SW480 (cell line): Measurements from ENCODE around the gene ATP8B4.
A peak's percentile ranks its signal among the peaks of the same experiment; 100 is the strongest.

Source experiments
- DNase-seq: peaks from one replicate; pipeline ENCODE4 v3.0.0-alpha.2; 2016; ENCODE audit warnings: low spot score

ATP8B4 gene

DNA sequence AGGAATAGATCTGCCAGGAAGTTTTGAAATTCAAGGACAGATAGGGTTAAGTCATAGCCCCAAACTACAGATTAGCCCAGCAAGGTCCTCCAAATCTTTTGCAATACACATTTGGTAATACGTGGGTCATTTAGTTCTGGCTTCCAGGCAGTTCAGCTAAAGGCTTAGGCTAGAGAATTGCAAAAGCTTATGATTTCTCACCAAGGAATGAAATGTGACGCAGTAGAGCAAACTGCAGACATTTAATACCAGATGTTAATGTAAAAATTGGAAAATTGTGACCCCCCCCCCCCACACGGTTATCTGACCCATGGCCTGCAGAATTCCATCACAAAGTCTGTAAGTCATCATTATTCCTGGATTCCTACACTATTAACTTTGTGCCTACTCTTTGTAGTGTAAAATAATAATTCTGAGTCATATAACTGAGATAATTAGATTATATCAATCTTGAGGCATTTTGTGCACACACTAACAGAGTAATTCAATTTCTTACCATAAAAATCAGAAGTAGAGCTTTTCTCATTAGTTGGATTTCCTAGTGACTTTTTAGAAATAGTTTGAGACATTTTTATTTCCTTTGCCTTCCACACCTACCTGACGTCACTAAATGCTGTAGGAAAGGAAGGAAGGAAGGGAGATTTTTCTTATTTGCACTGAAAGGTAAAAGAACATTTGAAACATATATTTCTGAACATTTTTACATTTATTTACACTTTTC lies 263.0 kb downstream of the ATP8B4 start:
- DNase-seq, result no peak

DNA sequence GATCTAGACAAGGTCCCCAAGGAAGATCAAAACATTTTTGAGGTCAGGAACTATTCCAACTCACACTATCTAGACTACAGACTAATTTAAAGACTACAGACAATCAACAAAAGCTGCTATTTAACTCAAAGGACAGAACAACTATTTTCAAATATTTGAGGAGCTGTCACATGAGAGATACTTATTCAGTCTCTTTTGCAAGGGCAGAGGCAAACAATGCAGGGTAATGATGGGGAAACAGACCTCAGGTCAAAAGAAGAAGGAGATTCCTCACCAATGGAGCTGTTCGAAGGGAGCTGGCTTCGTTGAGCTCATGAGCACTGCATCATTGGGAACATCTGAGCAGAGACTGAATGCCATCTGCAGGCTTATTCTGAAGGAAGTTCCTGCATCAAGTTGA lies 266.3 kb downstream of the ATP8B4 start:
- no peak for DNase-seq

DNA sequence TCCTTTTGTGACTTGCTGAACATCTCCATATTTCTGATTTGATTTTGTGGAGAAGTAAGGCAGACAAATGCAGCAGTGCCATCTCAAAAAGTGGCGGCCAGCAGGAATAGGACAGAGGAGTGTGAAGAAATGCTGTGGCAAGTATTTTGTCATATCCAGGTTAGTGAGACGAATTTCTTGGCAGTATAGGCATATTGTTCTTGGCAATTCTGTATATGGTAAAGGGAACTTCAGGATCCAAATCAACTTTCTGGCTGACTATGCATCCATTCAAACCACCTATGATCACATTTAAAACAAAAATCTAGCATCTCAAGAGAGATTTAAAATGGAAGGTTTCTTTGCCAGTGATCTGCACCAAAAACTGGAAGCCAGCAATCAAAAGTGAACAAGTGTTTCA lies 270.2 kb downstream of the ATP8B4 start:
- no peak for DNase-seq

DNA sequence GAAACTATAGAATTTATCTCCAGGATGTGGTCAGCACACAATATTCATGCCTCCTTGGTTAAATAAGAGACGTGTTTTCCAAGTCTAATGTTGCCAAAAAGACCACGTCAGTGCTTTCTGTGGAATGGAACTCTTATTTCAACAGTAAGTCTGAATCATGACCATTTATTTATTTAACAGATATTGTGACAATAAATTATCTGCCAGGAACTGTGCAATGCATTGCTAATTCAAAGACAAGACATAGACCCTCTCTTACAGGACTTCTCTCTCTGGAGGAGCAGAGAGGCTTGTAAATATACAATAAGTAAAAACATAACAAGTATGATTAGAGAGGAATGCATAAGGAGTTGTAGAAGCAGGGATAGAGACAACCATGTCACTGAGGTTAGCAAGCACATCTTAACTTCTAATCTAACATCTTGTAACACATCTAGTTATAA lies 270.7 kb downstream of the ATP8B4 start:
- no peak for DNase-seq

DNA sequence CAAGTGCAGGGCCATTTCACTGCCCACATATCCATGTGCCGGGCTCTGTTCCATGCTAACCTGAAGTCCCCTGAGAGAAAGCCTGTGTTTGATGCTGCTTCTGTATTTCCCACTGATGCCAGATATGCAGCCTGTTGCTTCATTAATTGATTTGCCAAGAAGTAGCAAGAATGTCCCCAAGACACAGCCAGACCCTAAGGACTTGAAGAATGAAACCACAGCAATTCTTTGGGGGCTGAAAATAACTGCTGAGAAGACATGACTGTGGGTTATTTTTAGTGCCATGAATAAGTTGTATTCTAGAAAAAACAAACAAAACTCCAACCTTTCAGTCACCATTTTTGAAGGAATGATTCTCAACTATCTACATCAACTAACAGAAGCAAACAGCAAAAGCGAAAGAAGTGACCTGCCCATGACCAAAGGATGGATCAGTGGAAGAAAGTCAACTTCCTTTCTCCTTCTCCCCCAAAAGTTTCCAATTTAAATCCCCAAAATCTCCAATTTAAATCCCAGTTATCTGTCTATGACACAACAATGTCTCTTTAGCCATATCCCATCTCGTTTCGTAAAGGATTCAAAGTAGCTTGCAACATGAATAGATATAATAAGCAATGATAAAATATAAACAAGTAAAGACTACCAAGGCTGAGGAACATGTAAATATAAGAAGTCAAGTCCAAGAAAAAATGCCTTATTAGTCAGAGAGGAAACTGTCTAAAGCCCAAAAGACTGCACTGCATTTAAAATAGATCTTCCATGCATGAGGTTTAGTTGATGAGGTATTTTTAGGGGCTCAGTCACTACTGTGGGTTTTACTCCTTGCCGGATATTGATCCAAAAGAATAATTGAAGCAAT lies 271.4 kb downstream of the ATP8B4 start:
- DNase-seq, result no peak

DNA sequence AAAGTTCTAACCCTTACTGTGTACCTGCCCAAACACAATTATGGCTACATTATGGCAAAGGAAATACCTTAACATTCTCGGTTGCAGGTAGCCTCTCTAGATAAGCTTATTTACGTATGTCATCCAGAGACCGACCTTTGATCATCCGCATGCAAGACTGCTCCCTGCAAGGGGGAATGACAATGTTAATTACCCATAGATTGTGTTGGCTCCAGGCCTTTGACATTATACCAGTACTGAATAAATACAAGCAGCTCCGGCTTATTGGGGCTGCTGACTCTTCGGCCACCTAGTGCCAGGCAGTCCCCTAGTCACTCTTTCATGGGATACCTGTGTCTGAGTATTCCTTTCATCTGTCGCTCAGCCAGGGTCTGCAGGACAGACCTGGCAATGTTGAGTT lies 274.6 kb downstream of the ATP8B4 start:
- peak; percentile 28 for DNase-seq

DNA sequence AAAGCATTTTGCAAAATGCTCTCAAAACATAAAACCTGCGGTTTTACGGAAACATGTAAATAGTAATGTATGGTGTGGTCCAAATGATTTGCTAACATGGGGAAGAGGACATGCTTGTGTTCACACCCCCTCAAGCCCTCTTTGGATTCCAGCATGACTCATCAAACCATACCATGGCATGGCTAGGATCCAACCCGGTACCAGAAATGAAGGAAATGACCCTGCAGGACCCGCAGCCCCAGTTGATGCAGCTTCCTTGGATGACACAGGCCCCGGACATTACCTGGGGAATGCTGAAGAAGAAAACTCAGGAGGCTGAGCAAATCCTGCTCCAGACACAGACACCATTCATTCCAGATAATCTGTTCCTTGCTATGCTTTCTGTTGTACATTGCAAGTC lies 275.3 kb downstream of the ATP8B4 start:
- no peak for DNase-seq

DNA sequence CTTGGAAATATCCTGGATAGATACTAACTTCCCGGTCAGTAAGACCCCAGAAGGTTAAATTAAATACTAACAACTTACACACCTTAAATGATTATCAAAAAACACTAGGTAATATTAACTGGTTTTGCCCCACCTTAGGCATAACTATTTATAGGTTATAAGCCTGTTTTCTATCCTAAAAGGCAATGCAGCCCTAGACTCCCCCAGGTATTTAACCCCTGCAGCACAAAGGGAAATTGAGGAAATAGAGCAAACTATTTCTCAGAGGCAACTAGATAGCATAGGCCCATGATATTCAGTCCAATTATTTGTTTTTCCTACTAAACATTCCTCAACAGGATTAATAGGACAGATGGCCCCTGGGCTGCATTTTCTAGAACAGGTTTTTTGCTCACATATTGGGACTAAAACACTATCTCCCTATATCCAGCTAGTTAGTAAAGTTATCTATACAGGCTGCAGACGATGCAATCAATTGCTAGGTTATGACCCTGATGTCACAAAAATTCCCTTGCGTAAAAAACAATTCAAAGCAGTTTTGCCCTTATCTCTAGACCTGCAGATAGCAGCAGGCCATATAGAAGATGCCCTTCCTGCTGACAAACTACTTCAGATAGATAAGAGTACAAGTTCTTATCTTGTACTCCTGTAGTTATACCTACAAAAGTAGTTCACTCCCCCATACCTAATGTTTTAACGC lies 276.9 kb downstream of the ATP8B4 start:
- DNase-seq, result no peak

DNA sequence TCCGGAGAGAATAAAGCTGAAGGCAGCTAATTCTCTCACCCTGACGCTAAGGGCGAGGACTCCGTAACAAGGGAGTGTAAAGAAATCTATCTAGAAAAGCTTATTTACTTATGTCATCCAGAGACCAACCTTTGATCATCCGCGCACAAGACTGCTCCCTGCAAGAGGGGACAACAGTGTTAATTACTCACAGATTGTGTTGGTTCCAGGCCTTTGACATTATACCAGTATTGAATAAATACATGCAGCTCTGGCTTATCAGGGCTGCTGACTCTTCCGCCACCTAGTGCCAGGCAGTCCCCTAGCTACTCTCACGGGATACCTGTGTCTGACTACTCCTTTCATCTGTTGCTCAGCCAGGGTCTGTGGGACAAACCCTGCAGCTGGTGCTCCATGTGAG lies 286.5 kb downstream of the ATP8B4 start:
- DNase-seq, result peak; percentile 68

DNA sequence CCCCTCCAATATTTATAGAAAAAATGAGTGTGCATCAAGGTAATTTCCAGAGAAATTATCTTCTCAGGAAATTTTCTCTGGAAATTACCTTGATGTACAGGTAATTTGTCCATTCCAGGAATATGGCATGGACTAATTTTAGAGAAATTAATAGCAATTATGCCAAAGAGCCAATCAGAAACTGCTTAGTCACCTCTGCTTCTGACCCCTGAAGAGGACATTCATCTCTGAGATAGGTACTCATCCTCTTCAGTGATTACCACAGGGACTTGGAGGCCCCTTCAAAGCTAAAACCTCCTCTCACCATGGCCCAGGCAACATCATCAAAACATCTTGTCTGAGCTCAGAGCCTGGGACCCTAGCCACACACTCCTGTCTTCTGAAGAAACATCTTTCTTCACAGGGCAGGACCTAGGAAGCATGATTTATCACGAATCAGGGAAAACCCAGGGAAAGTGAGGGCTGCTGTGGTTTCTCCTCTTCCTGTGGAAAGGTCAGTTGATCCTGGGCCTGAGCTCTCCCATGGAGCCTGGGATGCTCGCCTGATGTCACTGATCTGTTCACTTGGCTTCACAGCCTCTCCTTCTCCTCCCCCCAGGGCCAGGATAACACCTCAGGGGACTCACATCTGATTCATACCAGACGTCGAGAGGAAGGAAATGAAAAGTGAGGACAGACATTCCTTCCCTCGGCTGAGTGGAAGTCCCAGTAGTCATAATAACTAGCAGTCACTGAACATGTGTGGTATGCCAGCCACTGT lies 287.6 kb downstream of the ATP8B4 start:
- DNase-seq, result no peak

DNA sequence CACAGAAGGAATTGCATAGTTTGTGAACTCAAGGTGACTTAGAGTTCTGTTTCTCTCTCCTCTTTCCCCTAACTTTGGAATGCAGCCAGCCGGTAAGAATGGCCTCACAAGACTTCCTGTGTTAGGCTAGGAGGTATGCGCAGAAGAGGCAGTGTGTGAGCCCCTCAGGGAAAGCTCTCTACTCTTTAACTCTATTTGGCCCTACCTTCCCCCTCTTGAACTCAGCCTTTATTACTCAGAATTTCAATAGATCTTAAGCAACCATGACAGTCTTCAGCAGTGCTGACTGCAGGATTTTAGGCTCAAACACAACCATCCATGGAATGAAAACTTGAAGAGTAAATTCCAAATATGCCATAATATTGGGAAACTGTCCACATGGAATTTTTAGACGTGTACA lies 288.6 kb downstream of the ATP8B4 start:
- no peak for DNase-seq

DNA sequence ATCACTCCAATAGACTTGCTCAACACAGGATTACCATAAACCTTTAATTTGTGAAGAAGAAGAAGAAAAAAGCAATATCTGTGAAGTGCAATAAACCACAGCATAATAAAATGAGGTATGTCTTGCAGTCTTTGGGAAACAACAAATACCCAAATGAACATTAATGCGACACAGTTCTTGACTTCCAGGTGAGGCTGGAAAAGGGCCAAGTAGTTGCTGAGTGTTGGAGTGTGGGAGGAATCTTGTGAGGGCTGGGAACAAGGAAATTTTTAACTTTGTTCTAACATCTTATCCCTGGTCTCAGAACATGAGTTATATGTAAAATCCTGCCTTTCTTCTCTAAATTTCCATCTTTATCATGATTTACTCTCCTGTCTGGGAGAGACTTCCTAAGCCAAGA lies 291.7 kb downstream of the ATP8B4 start:
- DNase-seq, result no peak

DNA sequence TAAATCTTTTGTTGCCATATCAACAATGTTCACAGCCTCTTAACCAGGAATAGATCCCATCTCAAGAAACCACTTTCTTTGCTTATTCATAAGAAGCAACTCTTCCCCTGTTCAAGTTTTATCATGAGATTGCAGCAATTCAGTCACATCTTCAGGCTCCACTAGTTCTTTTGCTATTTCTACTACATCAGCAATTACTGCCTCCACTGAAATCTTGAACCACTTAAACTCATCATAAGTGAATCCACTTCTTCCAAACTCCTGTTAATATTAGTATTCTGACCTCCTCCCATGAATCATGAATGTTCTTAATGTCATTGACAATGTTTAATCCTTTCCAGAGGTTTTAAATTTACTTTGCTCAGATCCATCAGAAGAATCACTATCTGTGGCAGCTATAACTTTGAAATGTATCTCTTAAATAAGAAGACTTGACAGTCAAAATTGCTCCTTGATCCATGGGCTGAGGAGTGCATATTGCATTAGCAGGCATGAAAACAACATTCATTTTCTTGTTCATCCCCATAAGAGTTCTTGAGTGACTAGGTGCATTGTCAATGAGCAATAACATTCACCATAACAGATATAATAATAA lies 292.3 kb downstream of the ATP8B4 start:
- no peak for DNase-seq

DNA sequence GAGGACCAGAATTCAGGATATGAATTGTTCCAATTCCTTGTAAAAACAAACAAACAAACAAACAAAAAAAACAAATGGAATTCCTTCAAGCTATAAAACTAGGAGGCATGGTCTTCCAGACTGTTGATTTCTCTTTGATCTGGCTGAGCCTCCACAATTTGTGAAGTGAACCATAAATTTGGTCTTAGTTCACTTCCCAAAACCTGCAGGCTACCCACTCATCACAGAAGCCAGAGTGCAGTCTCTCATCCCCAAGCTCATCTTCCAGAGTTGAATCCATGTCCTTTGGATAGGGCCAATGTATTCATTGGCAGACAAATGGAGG lies 294.3 kb downstream of the ATP8B4 start:
- peak; percentile 61 for DNase-seq

DNA sequence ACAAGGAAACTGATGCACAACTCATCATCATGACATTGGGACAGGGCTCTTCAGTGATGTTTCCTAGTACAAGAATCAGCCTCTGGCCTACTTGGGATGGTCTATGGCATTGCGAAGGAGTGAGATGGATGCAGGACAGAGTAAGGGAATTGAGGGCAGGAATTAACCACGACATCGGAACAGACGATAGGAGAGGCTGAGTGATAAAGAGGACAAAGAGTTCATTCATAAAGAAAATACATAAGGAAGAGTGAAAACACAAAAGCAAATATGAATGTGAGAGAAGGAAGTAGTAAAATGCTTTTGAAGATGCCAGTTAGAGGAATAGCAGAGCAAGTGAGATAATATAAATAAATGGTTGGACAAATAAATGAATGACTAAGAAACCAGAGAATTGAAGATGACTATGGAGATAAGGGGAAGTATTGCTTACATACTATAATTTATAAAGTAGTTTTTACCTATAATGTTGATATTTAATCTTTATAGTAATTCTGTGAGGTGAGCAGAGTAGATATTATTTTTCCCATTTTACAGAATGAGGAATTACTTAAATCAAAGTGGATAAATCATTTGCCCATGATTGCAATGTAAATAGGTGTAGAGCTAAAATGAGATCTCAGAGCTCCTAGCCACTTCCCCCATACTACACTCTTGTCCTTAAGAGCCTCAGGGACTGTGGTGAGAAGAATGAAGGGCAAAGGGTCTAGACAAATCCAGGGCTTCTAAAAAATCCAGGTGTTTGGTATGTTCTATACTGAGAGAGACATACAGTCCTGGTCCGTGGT lies 294.9 kb downstream of the ATP8B4 start:
- DNase-seq, result peak; percentile 50

DNA sequence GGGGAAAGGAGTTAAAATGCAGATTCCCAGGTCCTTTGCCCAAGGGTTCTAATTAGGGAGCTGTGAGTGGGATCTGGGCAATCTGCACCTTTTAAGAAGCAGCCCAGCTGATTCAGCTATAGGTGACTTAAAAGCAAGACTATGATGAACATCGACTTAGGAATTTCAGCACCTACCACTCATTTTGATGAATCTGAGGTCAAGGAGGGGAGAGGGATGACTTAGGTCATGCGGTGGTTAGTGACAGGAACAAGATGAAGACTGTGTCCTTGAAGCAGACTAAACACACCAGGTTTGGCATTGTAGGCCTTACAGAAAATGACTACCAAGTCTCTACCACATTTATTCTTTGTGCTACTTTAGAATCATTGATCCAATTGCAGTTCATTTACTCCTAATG lies 301.9 kb downstream of the ATP8B4 start:
- no peak for DNase-seq

DNA sequence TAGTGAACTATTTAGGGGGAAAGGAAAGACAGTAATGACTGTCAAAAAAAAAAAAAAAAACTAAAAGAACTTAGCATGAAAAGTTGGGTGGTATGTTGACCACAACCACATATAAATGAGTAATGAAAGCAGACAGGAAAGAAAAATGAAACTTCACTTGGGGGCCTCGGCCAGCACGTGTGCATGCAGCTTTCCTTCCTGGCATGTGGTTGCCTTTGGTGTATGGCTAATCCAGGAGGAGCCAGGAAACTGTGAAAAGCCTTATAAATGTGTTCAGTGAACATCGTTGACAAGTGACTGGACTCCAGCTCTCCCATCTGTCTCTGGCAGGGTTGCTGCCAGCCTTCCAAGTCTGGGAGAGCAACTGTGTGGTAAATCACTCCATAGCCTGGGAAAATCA lies 303.1 kb downstream of the ATP8B4 start:
- DNase-seq, result peak; percentile 38

DNA sequence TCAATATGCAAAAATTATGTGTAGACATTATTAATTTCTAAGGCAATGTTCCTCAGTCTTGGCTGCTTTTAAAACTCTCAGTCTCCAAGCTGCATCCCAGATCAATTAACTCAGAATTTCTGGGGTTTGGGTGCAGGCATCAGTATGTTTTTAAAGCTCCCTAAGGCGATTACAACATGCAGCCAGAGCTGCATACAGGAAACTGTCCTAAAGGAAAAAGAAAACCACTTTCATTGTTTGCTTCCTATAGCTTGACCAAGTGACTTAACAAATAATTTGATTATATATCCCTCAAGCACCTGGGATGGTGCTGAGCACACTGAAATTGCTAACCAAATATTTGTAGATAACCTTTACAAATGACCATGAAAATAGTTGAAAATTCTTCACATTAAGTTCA lies 303.5 kb downstream of the ATP8B4 start:
- peak; percentile 3 for DNase-seq

DNA sequence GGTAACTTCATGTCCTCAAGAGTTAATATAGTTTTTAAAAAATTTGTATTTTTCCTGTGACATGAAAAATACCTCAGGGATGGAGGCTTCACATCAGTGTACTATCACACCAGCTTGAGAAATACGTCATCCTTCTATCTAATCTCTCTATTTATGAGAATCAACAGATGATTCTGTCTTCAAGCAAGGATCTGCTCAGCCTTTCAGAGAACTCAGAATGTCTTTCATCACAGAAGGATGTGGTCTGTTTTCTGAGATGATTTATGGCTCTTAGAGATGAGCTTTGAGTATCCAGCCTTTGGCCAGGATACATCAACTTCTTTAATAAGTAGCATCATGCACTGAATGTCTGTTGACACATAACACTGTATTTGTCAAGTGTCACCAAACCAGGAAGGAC lies 304.3 kb downstream of the ATP8B4 start:
- no peak for DNase-seq

DNA sequence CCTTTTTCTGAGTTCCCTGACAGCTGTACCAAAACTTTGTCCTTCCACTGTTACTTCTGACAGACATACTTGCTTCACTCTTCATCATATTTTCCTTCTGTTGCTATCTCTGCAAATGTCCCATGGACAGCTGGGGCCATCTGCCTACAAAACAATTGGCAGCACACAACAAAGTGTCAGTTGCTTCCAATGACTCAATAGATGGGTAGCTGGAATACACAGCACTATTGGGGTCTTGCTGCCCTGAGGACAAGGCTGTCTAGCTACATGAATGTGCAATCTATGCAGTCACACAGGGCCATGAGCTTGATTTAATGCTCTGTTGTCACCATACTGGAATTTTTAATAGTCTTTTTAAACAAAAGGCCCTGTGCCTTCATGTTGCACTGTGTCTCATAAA lies 305.4 kb downstream of the ATP8B4 start:
- no peak for DNase-seq

DNA sequence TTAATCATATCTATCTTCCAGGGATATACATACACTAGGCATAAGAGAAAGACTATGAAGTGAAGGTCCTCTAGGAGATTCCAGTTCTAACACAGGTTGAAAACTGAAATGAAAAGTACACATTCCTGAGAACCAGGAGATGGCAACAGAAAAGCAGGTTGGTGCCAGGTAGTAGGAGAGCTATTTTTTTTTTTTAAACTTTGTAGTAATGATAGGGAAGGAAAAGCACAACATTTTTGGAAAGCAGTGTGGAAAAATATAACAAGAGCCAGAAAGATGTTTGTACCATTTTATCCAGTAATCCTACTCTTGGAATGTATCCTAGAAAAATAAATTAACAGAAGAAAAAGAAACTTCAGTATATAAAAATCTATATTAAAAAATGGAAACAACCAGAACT lies 308.3 kb downstream of the ATP8B4 start:
- DNase-seq, result no peak
